Calu3 (cell line): ENCODE measurements around the gene EEF1B2. TPM values are rescaled to one million over a fixed set of nuclear protein-coding genes. Genes with fewer than 3 reads are reported as not detected.

Experiments used
- BruUV-seq: library from RNA; stranded (reverse); fragments of 400-500 nt; replicated peaks from 2 replicates; lab custom pipeline; 2021; lab: Mats Ljungman, UMichigan
- CTCF ChIA-PET: fragments of 300-600 bp; sonication (Branson Sonifier 250); formaldehyde crosslinking; loops from one replicate; lab custom pipeline; 2022; ENCODE audit warnings: antibody characterized with exemption; lab: Charles Lee
- DNase-seq: peaks from one replicate; pipeline ENCODE4 v3.0.0; 2022
- H3K27ac Mint-ChIP-seq: one replicate; pipeline ENCODE4 v1.8.0; 2022; ENCODE audit warnings: mixed read lengths; ENCODE audit not compliant: unreplicated experiment
- H3K27me3 Mint-ChIP-seq: one replicate; pipeline ENCODE4 v1.8.0; 2022; ENCODE audit warnings: mixed read lengths; ENCODE audit not compliant: unreplicated experiment
- H3K36me3 Mint-ChIP-seq: one replicate; pipeline ENCODE4 v1.8.0; 2022; ENCODE audit warnings: mild to moderate bottlenecking, moderate library complexity, mixed read lengths; ENCODE audit not compliant: insufficient read depth, unreplicated experiment
- H3K4me1 Mint-ChIP-seq: one replicate; pipeline ENCODE4 v1.8.0; 2022; ENCODE audit warnings: mild to moderate bottlenecking, low read depth, mixed read lengths; ENCODE audit not compliant: unreplicated experiment
- H3K4me3 Mint-ChIP-seq: one replicate; pipeline ENCODE4 v1.8.0; 2022; ENCODE audit warnings: mild to moderate bottlenecking, low read depth, moderate library complexity, mixed read lengths; ENCODE audit not compliant: unreplicated experiment
- H3K9me3 Mint-ChIP-seq: one replicate; pipeline ENCODE4 v1.8.0; 2022; ENCODE audit warnings: low read depth, mixed read lengths; ENCODE audit not compliant: unreplicated experiment
- intact Hi-C: fragments of 100-400 bp; cut with micrococcal nuclease; formaldehyde crosslinking; loops from one replicate; pipeline ENCODE4 v1.10.0; 2022; ENCODE audit not compliant: unreplicated experiment
- total RNA-seq: library from RNA; stranded (reverse); gene quantifications from 2 replicates; pipeline ENCODE4 v1.2.3, GENCODE V29; 2022
- TF ChIP-seq, protein P1 (sequence below): fragments of 200-600 bp; IDR thresholded peaks from one replicate; pipeline ENCODE4 v1.8.0; 2022; ENCODE audit warnings: antibody characterized with exemption; ENCODE audit not compliant: unreplicated experiment

Gene EEF1B2
- total RNA-seq, 1 experiment from 2014 or later = 415 TPM

DNA sequence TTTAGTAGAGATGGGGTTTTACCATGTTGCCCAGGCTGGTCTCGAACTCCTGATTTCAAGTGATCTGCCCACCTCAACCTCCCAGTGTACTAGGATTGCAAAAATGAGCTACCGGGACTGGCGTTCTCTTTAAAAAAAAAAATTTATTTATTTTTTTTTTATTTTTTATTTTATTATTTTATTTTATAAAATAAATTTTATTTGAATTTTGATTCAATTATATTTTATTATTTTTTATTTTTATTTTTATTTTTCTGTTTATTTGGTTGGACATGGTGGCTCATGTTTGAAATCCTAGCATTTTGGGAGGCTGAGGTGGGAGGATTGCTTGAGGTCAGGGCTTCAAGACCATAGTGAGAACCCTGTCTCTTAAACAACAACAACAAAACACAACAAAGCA lies 32.5 kb downstream of the EEF1B2 start:
- peaks cover 12% of the 10 kb centered on the region for H3K27me3 Mint-ChIP-seq
- no peak overlapping the region for H3K4me3 Mint-ChIP-seq
- TF ChIP-seq, protein P1, sequence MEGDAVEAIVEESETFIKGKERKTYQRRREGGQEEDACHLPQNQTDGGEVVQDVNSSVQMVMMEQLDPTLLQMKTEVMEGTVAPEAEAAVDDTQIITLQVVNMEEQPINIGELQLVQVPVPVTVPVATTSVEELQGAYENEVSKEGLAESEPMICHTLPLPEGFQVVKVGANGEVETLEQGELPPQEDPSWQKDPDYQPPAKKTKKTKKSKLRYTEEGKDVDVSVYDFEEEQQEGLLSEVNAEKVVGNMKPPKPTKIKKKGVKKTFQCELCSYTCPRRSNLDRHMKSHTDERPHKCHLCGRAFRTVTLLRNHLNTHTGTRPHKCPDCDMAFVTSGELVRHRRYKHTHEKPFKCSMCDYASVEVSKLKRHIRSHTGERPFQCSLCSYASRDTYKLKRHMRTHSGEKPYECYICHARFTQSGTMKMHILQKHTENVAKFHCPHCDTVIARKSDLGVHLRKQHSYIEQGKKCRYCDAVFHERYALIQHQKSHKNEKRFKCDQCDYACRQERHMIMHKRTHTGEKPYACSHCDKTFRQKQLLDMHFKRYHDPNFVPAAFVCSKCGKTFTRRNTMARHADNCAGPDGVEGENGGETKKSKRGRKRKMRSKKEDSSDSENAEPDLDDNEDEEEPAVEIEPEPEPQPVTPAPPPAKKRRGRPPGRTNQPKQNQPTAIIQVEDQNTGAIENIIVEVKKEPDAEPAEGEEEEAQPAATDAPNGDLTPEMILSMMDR = no peak
- intact Hi-C loops = no loop called here
- no peaks in the 10 kb centered on the region for H3K36me3 Mint-ChIP-seq
- no peaks in the 10 kb centered on the region for H3K9me3 Mint-ChIP-seq
- BruUV-seq = no TSS peak
- H3K27ac Mint-ChIP-seq = no peak overlapping the region
- H3K4me1 Mint-ChIP-seq = peaks cover 5% of the 10 kb centered on the region
- no peak for DNase-seq
- CTCF ChIA-PET = no interaction called here

DNA sequence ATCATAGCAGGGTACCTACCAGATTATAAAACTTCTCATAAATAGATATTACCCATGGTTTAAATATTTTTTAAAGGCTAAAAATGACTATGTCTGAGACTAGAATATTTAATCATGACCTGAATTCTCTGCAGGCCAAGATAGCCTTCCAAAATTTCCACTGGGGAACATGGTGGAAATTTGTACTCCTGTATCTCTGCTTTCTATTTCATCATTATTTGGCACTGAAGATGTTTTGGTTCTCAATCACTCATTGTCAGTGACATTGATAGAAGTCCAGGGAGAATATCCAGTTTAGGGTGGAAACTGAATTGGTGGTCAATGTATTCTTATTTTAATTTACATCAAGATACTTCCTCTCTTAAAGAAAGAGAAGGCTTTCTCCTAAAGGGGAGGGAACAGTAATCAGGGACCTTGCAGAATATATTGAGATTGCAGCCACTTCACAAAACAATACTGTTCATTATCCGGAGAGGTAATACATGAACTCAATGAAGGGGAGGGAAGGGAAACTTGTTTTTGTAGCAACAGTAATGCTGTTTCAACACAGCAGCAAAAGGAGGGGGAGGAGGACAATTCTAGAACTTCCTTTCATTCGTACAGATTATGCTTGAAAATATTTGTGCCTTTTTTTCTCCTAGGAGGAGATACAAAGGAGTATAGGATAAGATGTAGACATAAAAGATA lies 34.1 kb downstream of the EEF1B2 start:
- Mint-ChIP-seq H3K4me1 (peaks cover 5% of the 10 kb centered on the region), H3K9me3 (no peaks in the 10 kb centered on the region), H3K27me3 (peaks cover 12% of the 10 kb centered on the region), H3K27ac (no peak overlapping the region), H3K36me3 (no peaks in the 10 kb centered on the region), H3K4me3 (no peak overlapping the region)
- no TSS peak for BruUV-seq
- CTCF ChIA-PET = no interaction called here
- intact Hi-C loops = no loop called here
- TF ChIP-seq, protein P1 = no peak
- no peak for DNase-seq

DNA sequence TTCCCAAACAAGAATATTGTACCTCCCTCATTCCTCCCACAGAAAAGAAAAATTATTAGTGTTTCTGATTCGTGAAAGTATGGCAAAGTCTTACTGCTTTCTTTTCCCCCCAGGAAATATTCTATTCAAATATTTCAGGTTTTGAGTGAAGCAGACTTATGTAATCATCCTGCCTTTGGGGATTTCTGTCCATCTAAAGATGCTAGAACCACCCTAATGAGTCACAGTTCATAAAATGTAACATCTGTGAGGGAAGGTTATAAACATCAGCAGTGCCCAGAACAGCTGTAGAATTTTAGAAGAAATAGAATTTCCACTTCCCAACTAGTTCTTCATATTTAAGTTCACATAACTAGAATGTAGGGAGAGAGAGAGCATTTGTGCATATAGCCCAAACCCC lies 39.0 kb downstream of the EEF1B2 start:
- no peaks in the 10 kb centered on the region for H3K9me3 Mint-ChIP-seq
- no peak overlapping the region for H3K27ac Mint-ChIP-seq
- no TSS peak for BruUV-seq
- no peak overlapping the region for H3K4me3 Mint-ChIP-seq
- CTCF ChIA-PET = no interaction called here
- H3K27me3 Mint-ChIP-seq = no peaks in the 10 kb centered on the region
- TF ChIP-seq, protein P1 = no peak
- H3K4me1 Mint-ChIP-seq = peaks cover 5% of the 10 kb centered on the region
- intact Hi-C loops = no loop called here
- H3K36me3 Mint-ChIP-seq = no peaks in the 10 kb centered on the region
- no peak for DNase-seq

DNA sequence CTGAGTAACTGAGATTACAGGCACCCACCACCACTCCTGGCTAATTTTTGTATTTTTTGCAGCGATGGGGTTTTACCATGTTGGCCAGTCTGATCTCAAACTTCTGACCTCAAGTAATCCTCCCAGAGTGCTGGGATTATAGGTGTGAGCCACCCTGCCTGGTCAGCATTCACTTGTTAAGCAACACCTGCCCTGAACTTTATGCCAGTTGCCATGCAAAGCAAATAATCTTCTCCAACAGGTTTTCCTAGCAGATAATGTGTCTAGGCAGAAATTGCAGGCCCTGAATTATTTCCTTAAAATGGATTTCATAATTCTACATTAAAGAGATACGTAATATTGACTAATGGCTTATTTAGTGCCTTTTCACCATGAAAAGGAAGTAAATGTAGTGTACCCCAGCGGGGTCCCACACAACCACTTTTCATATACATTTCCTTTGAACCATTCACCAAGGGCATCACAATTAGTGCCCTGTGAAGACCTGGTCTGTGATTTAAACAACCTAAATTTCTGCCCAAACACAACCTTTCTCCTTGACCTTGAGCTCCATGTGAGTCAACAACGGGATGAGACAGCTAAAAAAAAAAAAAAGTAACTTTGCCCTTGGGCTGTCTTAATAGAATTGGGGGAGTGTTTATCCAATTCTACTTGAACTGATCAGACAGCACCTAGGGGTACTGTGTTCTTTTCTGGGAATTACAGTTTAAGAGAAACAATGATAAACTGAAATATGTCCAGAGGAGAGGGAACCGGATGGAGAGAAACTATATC lies 41.6 kb downstream of the EEF1B2 start:
- H3K4me1 Mint-ChIP-seq = no peaks in the 10 kb centered on the region
- TF ChIP-seq, protein P1 = no peak
- no peak overlapping the region for H3K27ac Mint-ChIP-seq
- no peaks in the 10 kb centered on the region for H3K36me3 Mint-ChIP-seq
- no TSS peak for BruUV-seq
- no peak overlapping the region for H3K4me3 Mint-ChIP-seq
- H3K27me3 Mint-ChIP-seq = no peaks in the 10 kb centered on the region
- CTCF ChIA-PET = interaction anchor here (0.6 kb wide), 1 partner anchor 88 kb away, joined by 3 read pairs; no protein-coding TSS in a partner anchor
- intact Hi-C loops = no loop called here
- no peaks in the 10 kb centered on the region for H3K9me3 Mint-ChIP-seq
- peak; percentile 3 for DNase-seq
